ENCODE measurements around the gene PDE6D.
"Not testable (repeated sequence)": the region's sequence is repeated elsewhere in the genome, so short reads cannot be mapped to it uniquely, and the experiment has no call there.

Gene PDE6D

GRCh38 chr2:231720292-231720986 lies 60.6 kb downstream of the PDE6D start:
- DNase-seq (ENCODE audit: low spot score) (no peak), FAIRE-seq (no peak)

GRCh38 chr2:231718799-231719198 lies 62.3 kb downstream of the PDE6D start:
- DNase-seq (ENCODE audit: low spot score), result no peak
- FAIRE-seq, result no peak

- DNase-seq (ENCODE audit: low spot score) (peak; percentile 63), FAIRE-seq (no peak)
Observed at GRCh38 chr2:231717281-231718171, 63.6 kb downstream of the PDE6D start.

- DNase-seq (ENCODE audit: low spot score), result no peak
- FAIRE-seq, result no peak
Observed at GRCh38 chr2:231716666-231717280, 64.3 kb downstream of the PDE6D start.

- DNase-seq (ENCODE audit: low spot score), result no peak
- no peak for FAIRE-seq
Observed at GRCh38 chr2:231715988-231716616, 65.0 kb downstream of the PDE6D start.

GRCh38 chr2:231715499-231715837 lies 65.6 kb downstream of the PDE6D start:
- DNase-seq (ENCODE audit: low spot score) (no peak), FAIRE-seq (no peak)

GRCh38 chr2:231714639-231715498 lies 66.2 kb downstream of the PDE6D start:
- FAIRE-seq (no peak), DNase-seq (ENCODE audit: low spot score) (peak; percentile 37)

- FAIRE-seq (peak; percentile 5), DNase-seq (ENCODE audit: low spot score) (peak; percentile 83)
Observed at GRCh38 chr2:231713730-231714638, 67.1 kb downstream of the PDE6D start.

GRCh38 chr2:231713406-231713729 lies 67.7 kb downstream of the PDE6D start:
- DNase-seq (ENCODE audit: low spot score); FAIRE-seq: not testable (repeated sequence)

GRCh38 chr2:231712451-231713021 lies 68.5 kb downstream of the PDE6D start:
- not testable (repeated sequence) for DNase-seq (ENCODE audit: low spot score); FAIRE-seq

- FAIRE-seq, result no peak
- DNase-seq (ENCODE audit: low spot score), result no peak
Observed at GRCh38 chr2:231711677-231712450, 69.2 kb downstream of the PDE6D start.

GRCh38 chr2:231710799-231711676 lies 70.0 kb downstream of the PDE6D start:
- DNase-seq (ENCODE audit: low spot score) (no peak), FAIRE-seq (no peak)

GRCh38 chr2:231709981-231710798 lies 70.9 kb downstream of the PDE6D start:
- FAIRE-seq (no peak), DNase-seq (ENCODE audit: low spot score) (peak; percentile 69)

GRCh38 chr2:231709636-231709980 lies 71.5 kb downstream of the PDE6D start:
- FAIRE-seq, result no peak
- no peak for DNase-seq (ENCODE audit: low spot score)

- FAIRE-seq (no peak), DNase-seq (ENCODE audit: low spot score) (no peak)
Observed at GRCh38 chr2:231708773-231709635, 72.1 kb downstream of the PDE6D start.

Measured in RCC 7860 (cell line).